ENCODE measurements around the gene PANK2.

DNA sequence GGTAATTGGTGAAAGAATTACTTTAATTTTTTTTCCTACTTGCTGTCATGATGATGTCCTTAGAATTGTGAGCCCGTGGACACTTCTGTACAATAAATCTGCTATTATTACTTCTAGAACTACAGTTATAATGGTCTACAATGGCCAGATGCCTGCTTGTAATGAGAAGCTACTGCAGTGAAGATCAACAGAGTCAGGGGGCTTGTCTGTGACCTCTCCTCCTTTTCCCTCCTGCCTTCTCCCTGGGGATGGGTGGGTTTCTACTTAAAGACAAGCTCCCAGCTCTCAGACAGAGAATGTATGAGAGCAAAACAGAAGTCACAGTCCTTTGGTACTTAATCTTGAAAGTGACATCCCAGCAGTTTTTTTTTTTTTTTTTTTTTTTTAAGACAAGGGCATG lies 13.2 kb upstream of the PANK2 start:
- TF ChIP-seq POLR2A (IDR thresholded peaks at IDR 0.05; ENCODE audit: low read length): no peak
- no peak for TF ChIP-seq GATA1 (IDR thresholded peaks at IDR 0.05; ENCODE audit: low read depth, low read length)

Measured in erythroblast (primary cell).